GM12878 (cell line): ENCODE measurements around the gene HASPIN. TPM values are rescaled to one million over a fixed set of nuclear protein-coding genes. Genes with fewer than 3 reads are reported as not detected.

Experiments
- ATAC-seq: fragments of 200-7000 bp; cut with Tn5 transposase; 3 replicates; pipeline ENCODE4 v1.9.1; 2020; ENCODE audit warnings: mild to moderate bottlenecking, moderate library complexity
- BruUV-seq: library from RNA; stranded (reverse); fragments of 400-500 nt; replicated peaks from 2 replicates; lab custom pipeline; 2021; lab: Mats Ljungman, UMichigan
- CTCF ChIA-PET: fragments of 300-600 bp; sonication (Branson Sonifier 250); formaldehyde crosslinking; extraction: SDS; loops from one replicate; lab custom pipeline; 2021; ENCODE audit warnings: inconsistent platforms; lab: Yijun Ruan, JAX
- POLR2A ChIA-PET: fragments of 350-600 bp; formaldehyde crosslinking; extraction: SDS; loops from one replicate; lab custom pipeline; 2021; ENCODE audit warnings: inconsistent platforms; lab: Charles Lee
- RAD21 ChIA-PET: fragments of 300-600 bp; sonication (Branson Sonifier 250); formaldehyde crosslinking; loops from one replicate; lab custom pipeline; 2023; ENCODE audit warnings: antibody characterized with exemption; ENCODE audit not compliant: unreplicated experiment; lab: Charles Lee
- SMC1A ChIA-PET: fragments of 300-600 bp; sonication (Branson Sonifier 250); formaldehyde crosslinking; loops from one replicate; lab custom pipeline; 2023; ENCODE audit not compliant: unreplicated experiment, uncharacterized antibody; lab: Charles Lee
- DNase-seq: peaks from one replicate; pipeline ENCODE4 v3.0.0-alpha.2; 2011; ENCODE audit warnings: low read depth, low spot score
- FAIRE-seq: peaks from 3 replicates; lab custom pipeline; 2011; peaks lifted over from hg19 to GRCh38; lab: Jason Lieb, UNC
- H2AFZ ChIP-seq: 2 replicates; pipeline ENCODE4 v1.6.0; 2011; ENCODE audit warnings: low read depth, low read length, control low read depth; ENCODE audit not compliant: control insufficient read depth
- H3K27ac ChIP-seq: 2 replicates; pipeline ENCODE4 v1.5.1; 2011; ENCODE audit warnings: control low read depth; ENCODE audit not compliant: control insufficient read depth, insufficient read depth
- H3K27me3 ChIP-seq, 2 experiments: replicated peaks in 1 of 2; 2 replicates each; pipeline versions ENCODE4 v1.6.0 to v1.6.1; 2011; ENCODE audit warnings: low read length in 1 of 2; ENCODE audit not compliant: control insufficient read depth in 2 of 2, insufficient read depth in 2 of 2
- H3K36me3 ChIP-seq, 2 experiments: 2 replicates each; pipeline ENCODE4 v1.5.1; 2011; ENCODE audit warnings: low read length in 1 of 2; ENCODE audit not compliant: control insufficient read depth in 2 of 2, insufficient read depth in 2 of 2
- H3K4me1 ChIP-seq: 2 replicates; pipeline ENCODE4 v1.6.1; 2011; ENCODE audit warnings: mild to moderate bottlenecking, low read length, moderate library complexity, mixed read lengths; ENCODE audit not compliant: control insufficient read depth, insufficient read depth
- H3K4me2 ChIP-seq: 2 replicates; pipeline ENCODE4 v1.6.0; 2011; ENCODE audit warnings: control low read depth; ENCODE audit not compliant: control insufficient read depth, insufficient read depth
- H3K4me3 ChIP-seq: fragments of 200-600 bp; sonication (generic); 2 replicates; pipeline ENCODE4 v1.5.1; 2016
- H3K79me2 ChIP-seq: 2 replicates; pipeline ENCODE4 v1.6.0; 2011; ENCODE audit warnings: low read length; ENCODE audit not compliant: control insufficient read depth, insufficient read depth
- H3K9ac ChIP-seq: 2 replicates; pipeline ENCODE4 v1.8.0; 2011; ENCODE audit warnings: low read length, control low read depth, mixed read lengths; ENCODE audit not compliant: control insufficient read depth, insufficient read depth
- H3K9me3 ChIP-seq: replicated peaks from 3 replicates; pipeline ENCODE4 v1.5.1; 2011; ENCODE audit warnings: mild to moderate bottlenecking, low read length; ENCODE audit not compliant: control insufficient read depth, insufficient read depth
- H4K20me1 ChIP-seq: 2 replicates; pipeline ENCODE4 v1.6.0; 2011; ENCODE audit not compliant: control insufficient read depth, insufficient read depth
- ATF7 ChIP-seq: fragments of 450-650 bp; IDR thresholded peaks from 2 replicates; pipeline ENCODE4 v1.6.1; 2016; ENCODE audit warnings: low read depth, mild to moderate bottlenecking
- BCLAF1 ChIP-seq: fragments of 450-650 bp; IDR thresholded peaks from 2 replicates; pipeline ENCODE4 v1.6.1; 2017; ENCODE audit warnings: antibody characterized with exemption, mild to moderate bottlenecking, moderate library complexity
- CHD1 ChIP-seq: IDR thresholded peaks from 2 replicates; pipeline ENCODE4 v1.6.1; 2012; ENCODE audit warnings: low read depth, low read length, improper control_type of control experiment
- CHD2 ChIP-seq: IDR thresholded peaks from 2 replicates; pipeline ENCODE4 v1.6.1; 2011; ENCODE audit warnings: low read depth, low read length, improper control_type of control experiment, borderline replicate concordance
- CUX1 ChIP-seq: IDR thresholded peaks from 2 replicates; pipeline ENCODE4 v1.6.1; 2012; ENCODE audit warnings: improper control_type of control experiment, low read depth, low read length; ENCODE audit not compliant: insufficient replicate concordance
- ETV6 ChIP-seq, 2 experiments: fragments of 450-650 bp in 1 of 2; IDR thresholded peaks in 1 of 2; conservative IDR thresholded peaks in 1 of 2; 2 replicates each; pipeline ENCODE4 v1.6.1; 2014; ENCODE audit warnings: antibody characterized with exemption in 1 of 2, borderline replicate concordance in 1 of 2, low read depth in 1 of 2, mild to moderate bottlenecking in 1 of 2, moderate library complexity in 1 of 2
- MAX ChIP-seq: IDR thresholded peaks from 2 replicates; pipeline ENCODE4 v1.6.1; 2012; ENCODE audit warnings: low read depth, low read length, improper control_type of control experiment
- MEF2B ChIP-seq: fragments of 450-650 bp; IDR thresholded peaks from 2 replicates; pipeline ENCODE4 v1.6.1; 2018; ENCODE audit warnings: mild to moderate bottlenecking, moderate library complexity; ENCODE audit not compliant: partially characterized antibody, poor library complexity, severe bottlenecking
- MLLT1 ChIP-seq: fragments of 450-650 bp; IDR thresholded peaks from 2 replicates; pipeline ENCODE4 v1.6.1; 2016; ENCODE audit warnings: mild to moderate bottlenecking
- NBN ChIP-seq: fragments of 450-650 bp; IDR thresholded peaks from 2 replicates; pipeline ENCODE4 v1.6.1; 2016
- PML ChIP-seq: IDR thresholded peaks from 2 replicates; pipeline ENCODE4 v1.6.1; 2012; ENCODE audit warnings: low read length, inconsistent platforms
- RFX5 ChIP-seq: IDR thresholded peaks from 2 replicates; pipeline ENCODE4 v1.6.1; 2011; ENCODE audit warnings: low read depth, low read length, improper control_type of control experiment
- SREBF1 ChIP-seq: IDR thresholded peaks from 2 replicates; pipeline ENCODE4 v1.6.1; 2012; ENCODE audit warnings: mild to moderate bottlenecking, low read length
- ZNF384 ChIP-seq: IDR thresholded peaks from 2 replicates; pipeline ENCODE4 v1.6.1; 2012; ENCODE audit warnings: low read depth, mild to moderate bottlenecking, low read length, improper control_type of control experiment, borderline replicate concordance
- WGBS: methylation state at CpG from one replicate; pipeline ENCODE4 v1.1.6; 2016; ENCODE audit warnings: low lambda C conversion rate; ENCODE audit not compliant: insufficient replicate concordance, insufficient coverage; ENCODE audit errors: missing lambda C conversion rate; 5-methylcytosine and 5-hydroxymethylcytosine counted together
- in situ Hi-C: fragments of 300-500 bp; cut with MboI; formaldehyde crosslinking; loops from 9 replicates; pipeline ENCODE4 v1.14.3; 2018; ENCODE audit warnings: mixed read lengths
- intact Hi-C: fragments of 100-400 bp; cut with micrococcal nuclease; formaldehyde crosslinking; loops from one replicate; pipeline ENCODE4 v1.14.2; 2022; ENCODE audit not compliant: unreplicated experiment
- polyA plus RNA-seq, 11 experiments: library from polyadenylated mRNA; depleted of rRNA in 4 of 11; unstranded in 6 of 11; stranded (reverse) in 5 of 11; fragments of >200 nt; fragmentation: Nextera tagmentation in 4 of 11; fragmentation: Illumina TruSeq in 1 of 11; extraction: Ambion mirVana in 4 of 11; extraction: Trizol in 1 of 11; gene quantifications; 1 replicate in 1 of 11; 2 replicates in 10 of 11; pipeline versions ENCODE4 v1.2.1 to v1.2.3, GENCODE V29; 2011 to 2016; ENCODE audit warnings: inconsistent platforms in 2 of 11, missing spikeins in 2 of 11, low read depth in 1 of 11
- total RNA-seq, 4 experiments: library from RNA; depleted of rRNA in 3 of 4; stranded (reverse); fragments of >200 nt in 3 of 4; fragmentation: Illumina TruSeq in 1 of 4; extraction: Trizol in 1 of 4; gene quantifications; 2 replicates each; pipeline versions ENCODE4 v1.2.1 to v1.2.3, GENCODE V29; 2013 to 2021

HASPIN gene
- total and polyA plus RNA-seq, 10 of the 15 experiments (the other 5 are each of a cell fraction or from before 2014, with no cell fraction given), result 0.80 to 18.0 (median 10.1) TPM

GRCh38 chr17:3748576-3748975 lies 24.9 kb downstream of the HASPIN start:
- Histone ChIP-seq H3K4me3 (no peak overlapping the region), H3K9me3 (no peaks in the 10 kb centered on the region), H4K20me1 (no peaks in the 10 kb centered on the region), H3K4me2 (no peak overlapping the region), H3K27me3 (no peaks in the 10 kb centered on the region), H3K4me1 (no peaks in the 10 kb centered on the region; the same call in 1 of the 2 replicates), H3K36me3 (no peaks in the 10 kb centered on the region), H3K9ac (no peak overlapping the region), H3K27ac (no peak overlapping the region), H3K79me2 (no peaks in the 10 kb centered on the region), H2AFZ (no peak overlapping the region)
- no TSS peak for BruUV-seq
- no peak for FAIRE-seq
- POLR2A ChIA-PET, result no interaction called here
- SMC1A ChIA-PET, result interaction anchor here (1.4 kb wide), 1 partner anchor 11 kb away, joined by 4 read pairs; no protein-coding TSS in a partner anchor
- intact Hi-C loops (no loop called here), in situ Hi-C loops (no loop called here)
- RAD21 ChIA-PET, result no interaction called here
- DNase-seq, result no peak
- CTCF ChIA-PET, result interaction anchor here (3.9 kb wide), 1 partner anchor 11 kb away, joined by 19 read pairs; no protein-coding TSS in a partner anchor
- ATAC-seq, result no peak
- 98% methylated on average over 7 of the region's 7 CpGs for WGBS
- no peak for TF ChIP-seq MAX
- TF ChIP-seq BCLAF1, result no peak
- no peak for TF ChIP-seq RFX5
- TF ChIP-seq ATF7, result no peak
- no peak for TF ChIP-seq ETV6 (conservative IDR thresholded peaks at IDR 0.05 in 1 of 2, IDR thresholded peaks at IDR 0.05 in 1 of 2; ENCODE audit: borderline replicate concordance in 1 of 2, low read depth in 1 of 2)
- TF ChIP-seq PML, result no peak
- no peak for TF ChIP-seq NBN
- TF ChIP-seq CHD2, result no peak
- TF ChIP-seq SREBF1, result no peak
- no peak for TF ChIP-seq MLLT1
- no peak for TF ChIP-seq CUX1
- TF ChIP-seq MEF2B, result no peak
- no peak for TF ChIP-seq ZNF384
- no peak for TF ChIP-seq CHD1
